Liver (tissue), 9 donors: ENCODE data around the gene EBF3. TPM values are rescaled to one million over a fixed set of nuclear protein-coding genes. Genes with fewer than 3 reads are reported as not detected.

Source experiments
- DNase-seq: peaks from one replicate; pipeline ENCODE4 v3.0.0-alpha.2; 2017; ENCODE audit warnings: low spot score
- H3K27ac ChIP-seq, 2 donors: one replicate each; pipeline ENCODE4 v1.7.0; 2013; ENCODE audit warnings: inconsistent platforms in 2 of 2, low read length in 2 of 2, control low read depth in 1 of 2, low read depth in 1 of 2, mild to moderate bottlenecking in 1 of 2
- H3K27me3 ChIP-seq, 4 donors: one replicate each; pipeline versions ENCODE4 v1.6.1 to v1.7.0; 2013; ENCODE audit warnings: low read length in 3 of 4, inconsistent platforms in 1 of 4, mild to moderate bottlenecking in 1 of 4, moderate library complexity in 1 of 4; ENCODE audit not compliant: control insufficient read depth in 4 of 4, insufficient read depth in 4 of 4
- H3K36me3 ChIP-seq, 4 donors: one replicate each; pipeline versions ENCODE4 v1.6.1 to v1.7.0; 2013; ENCODE audit warnings: low read length in 3 of 4, mild to moderate bottlenecking in 3 of 4, low read depth in 1 of 4, moderate library complexity in 1 of 4; ENCODE audit not compliant: control insufficient read depth in 4 of 4, insufficient read depth in 3 of 4
- H3K4me1 ChIP-seq, 4 donors: one replicate each; pipeline versions ENCODE4 v1.6.1 to v1.7.0; 2013; ENCODE audit warnings: low read length in 3 of 4, mild to moderate bottlenecking in 3 of 4, moderate library complexity in 1 of 4; ENCODE audit not compliant: control insufficient read depth in 4 of 4, insufficient read depth in 4 of 4
- H3K4me3 ChIP-seq, 3 donors: one replicate each; pipeline versions ENCODE4 v1.6.1 to v1.7.0; 2013; ENCODE audit warnings: low read length in 3 of 3, control low read depth in 1 of 3, low read depth in 1 of 3, mild to moderate bottlenecking in 1 of 3
- H3K9ac ChIP-seq, 2 donors: one replicate each; pipeline ENCODE4 v1.7.0; 2013; ENCODE audit warnings: low read length in 2 of 2, mild to moderate bottlenecking in 2 of 2, moderate library complexity in 2 of 2, control low read depth in 1 of 2, low read depth in 1 of 2
- H3K9me3 ChIP-seq, 4 donors: one replicate each; pipeline versions ENCODE4 v1.6.1 to v1.7.0; 2013; ENCODE audit warnings: low read length in 3 of 4; ENCODE audit not compliant: control insufficient read depth in 4 of 4
- CTCF ChIP-seq: fragments of 150-350 bp; IDR thresholded peaks from 2 replicates; pipeline ENCODE4 v1.5.1; 2017; ENCODE audit warnings: improper control_type of control experiment, low read depth, low read length; ENCODE audit not compliant: missing input control
- EGR1 ChIP-seq, 2 donors: IDR thresholded peaks; 2 replicates each; pipeline ENCODE4 v1.6.1; 2016 to 2018; ENCODE audit warnings: antibody characterized with exemption in 2 of 2, low read depth in 2 of 2
- FOXA1 ChIP-seq: IDR thresholded peaks from 2 replicates; pipeline ENCODE4 v1.6.1; 2016; ENCODE audit warnings: antibody characterized with exemption
- FOXA2 ChIP-seq: IDR thresholded peaks from 2 replicates; pipeline ENCODE4 v1.6.1; 2016; ENCODE audit warnings: antibody characterized with exemption
- GABPA ChIP-seq, 2 donors: IDR thresholded peaks in 1 of 2; conservative IDR thresholded peaks in 1 of 2; 2 replicates each; pipeline ENCODE4 v1.6.1; 2016; ENCODE audit warnings: antibody characterized with exemption in 2 of 2, mild to moderate bottlenecking in 1 of 2, moderate library complexity in 1 of 2
- HNF4A ChIP-seq, 2 donors: conservative IDR thresholded peaks; 2 replicates each; pipeline ENCODE4 v1.6.1; 2016; ENCODE audit warnings: antibody characterized with exemption in 2 of 2, mild to moderate bottlenecking in 2 of 2
- HNF4G ChIP-seq: IDR thresholded peaks from 2 replicates; pipeline ENCODE4 v1.6.1; 2016; ENCODE audit warnings: antibody characterized with exemption
- JUND ChIP-seq, 2 donors: IDR thresholded peaks; 2 replicates each; pipeline ENCODE4 v1.6.1; 2016; ENCODE audit warnings: antibody characterized with exemption in 2 of 2
- MAX ChIP-seq: IDR thresholded peaks from 2 replicates; pipeline ENCODE4 v1.6.1; 2016; ENCODE audit warnings: antibody characterized with exemption
- NR2F2 ChIP-seq: IDR thresholded peaks from 2 replicates; pipeline ENCODE4 v1.6.1; 2016; ENCODE audit warnings: antibody characterized with exemption
- RAD21 ChIP-seq, 2 donors: IDR thresholded peaks; 2 replicates each; pipeline ENCODE4 v1.6.1; 2016; ENCODE audit warnings: antibody characterized with exemption in 2 of 2, mild to moderate bottlenecking in 2 of 2
- REST ChIP-seq: IDR thresholded peaks from 2 replicates; pipeline ENCODE4 v1.6.1; 2016; ENCODE audit warnings: antibody characterized with exemption, mild to moderate bottlenecking
- RXRA ChIP-seq, 2 donors: IDR thresholded peaks; 2 replicates each; pipeline ENCODE4 v1.6.1; 2017 to 2018; ENCODE audit warnings: antibody characterized with exemption in 2 of 2, mild to moderate bottlenecking in 1 of 2
- SP1 ChIP-seq: IDR thresholded peaks from 2 replicates; pipeline ENCODE4 v1.6.1; 2018; ENCODE audit warnings: antibody characterized with exemption, mild to moderate bottlenecking
- TAF1 ChIP-seq: conservative IDR thresholded peaks from 2 replicates; pipeline ENCODE4 v1.6.1; 2016; ENCODE audit warnings: antibody characterized with exemption, mild to moderate bottlenecking
- YY1 ChIP-seq: IDR thresholded peaks from 2 replicates; pipeline ENCODE4 v1.6.1; 2016; ENCODE audit warnings: antibody characterized with exemption, mild to moderate bottlenecking
- ZBTB33 ChIP-seq: IDR thresholded peaks from 2 replicates; pipeline ENCODE4 v1.6.1; 2016; ENCODE audit warnings: antibody characterized with exemption
- WGBS: extraction: QIAGEN DNeasy Blood & Tissue Kit; methylation state at CpG from one replicate; pipeline ENCODE4 v1.1.7; 2013; 5-methylcytosine and 5-hydroxymethylcytosine counted together
- polyA plus RNA-seq, 2 donors: library from polyadenylated mRNA; stranded (reverse) in 1 of 2; unstranded in 1 of 2; fragments of 200-250 nt in 1 of 2; fragments of >200 nt in 1 of 2; fragmentation: Nextera tagmentation in 1 of 2; extraction: Ambion mirVana in 1 of 2; gene quantifications; one replicate each; pipeline versions ENCODE4 v1.2.1 to v1.2.3, GENCODE V29; 2013 to 2015
- total RNA-seq, 2 donors: library from RNA; depleted of rRNA; stranded (reverse); fragments of >200 nt; gene quantifications; one replicate each; pipeline ENCODE4 v1.2.3, GENCODE V29; 2014
- donor health status: healthy.
- donor health status: healthy.
- donor health status: healthy.
- donor health status: healthy.
- donor health status: healthy.

Gene EBF3
- total and polyA plus RNA-seq, 4 donors, result 0.02 to 0.08 TPM; not detected in 2

- TF ChIP-seq TAF1 (no peak), YY1 (no peak), SP1 (no peak), ZBTB33 (no peak), RAD21 (IDR thresholded peaks at IDR 0.05) (no peak), RXRA (IDR thresholded peaks at IDR 0.05) (no peak), JUND (IDR thresholded peaks at IDR 0.05) (no peak), FOXA1 (no peak), NR2F2 (no peak), FOXA2 (no peak)
- Histone ChIP-seq H3K9me3 (no peaks in the 10 kb centered on the region), H3K9ac (no peak overlapping the region), H3K4me1 (no peaks in the 10 kb centered on the region), H3K27me3 (no peaks in the 10 kb centered on the region), H3K36me3 (no peaks in the 10 kb centered on the region), H3K27ac (no peak overlapping the region), H3K4me3 (no peak overlapping the region)
- DNase-seq, result no peak
- WGBS, result 91% methylated on average over 12 of the region's 12 CpGs
These were observed 29.7 kb downstream of the EBF3 start for GRCh38 chr10:129934196-129934925.

- no peaks in the 10 kb centered on the region for H3K36me3 ChIP-seq
- H3K27me3 ChIP-seq, result no peaks in the 10 kb centered on the region
- WGBS, result 92% methylated on average over 14 of the region's 14 CpGs
- DNase-seq, result no peak
- no peaks in the 10 kb centered on the region for H3K9me3 ChIP-seq
- no peak overlapping the region for H3K4me3 ChIP-seq
- H3K4me1 ChIP-seq, result no peaks in the 10 kb centered on the region
- no peak overlapping the region for H3K27ac ChIP-seq
- H3K9ac ChIP-seq, result no peak overlapping the region
- no peak for TF ChIP-seq RAD21 (IDR thresholded peaks at IDR 0.05)
- no peak for TF ChIP-seq SP1
- TF ChIP-seq MAX, result no peak
- TF ChIP-seq FOXA2, result no peak
- no peak for TF ChIP-seq HNF4A (conservative IDR thresholded peaks at IDR 0.05)
- TF ChIP-seq HNF4G, result no peak
- no peak for TF ChIP-seq TAF1
These were observed 30.5 kb downstream of the EBF3 start for GRCh38 chr10:129933456-129934092.

- 87% methylated on average over 24 of the region's 24 CpGs for WGBS
- TF ChIP-seq TAF1 (no peak), NR2F2 (no peak), CTCF (no peak), GABPA (IDR thresholded peaks at IDR 0.05 in 1 of 2, conservative IDR thresholded peaks at IDR 0.05 in 1 of 2) (no peak), RXRA (IDR thresholded peaks at IDR 0.05) (no peak), HNF4G (no peak), SP1 (no peak), HNF4A (conservative IDR thresholded peaks at IDR 0.05) (no peak), FOXA1 (no peak), FOXA2 (no peak), YY1 (no peak), EGR1 (IDR thresholded peaks at IDR 0.05; ENCODE audit: low read depth in 2 of 2) (no peak), REST (no peak), RAD21 (IDR thresholded peaks at IDR 0.05) (no peak), JUND (IDR thresholded peaks at IDR 0.05) (no peak), MAX (no peak)
- DNase-seq, result no peak
These were observed 31.2 kb downstream of the EBF3 start for GRCh38 chr10:129932751-129933433.

More at GRCh38 chr10:129932751-129933433, 31.2 kb downstream of the EBF3 start:
- Histone ChIP-seq H3K4me1 (no peaks in the 10 kb centered on the region), H3K27ac (no peak overlapping the region), H3K9ac (no peak overlapping the region), H3K36me3 (no peaks in the 10 kb centered on the region), H3K4me3 (no peak overlapping the region), H3K27me3 (no peaks in the 10 kb centered on the region), H3K9me3 (no peaks in the 10 kb centered on the region)
